Activated B cell treated with CpG ODN at 0.5 μM for 24 hours (primary cell): Measurements from ENCODE around the gene OR4C15. TPM values are rescaled to one million over a fixed set of nuclear protein-coding genes. Genes with fewer than 3 reads are reported as not detected.

Experiments
- ATAC-seq: fragments of 200-7000 bp; cut with Tn5 transposase; one replicate; pipeline ENCODE4 v1.10.0; 2021; ENCODE audit warnings: low read depth, mild to moderate bottlenecking, moderate library complexity
- CTCF ChIA-PET: fragments of 350-600 bp; sonication (Branson Sonifier 250); formaldehyde crosslinking; loops from one replicate; lab custom pipeline; 2021; ENCODE audit warnings: antibody characterized with exemption; lab: Charles Lee
- POLR2A ChIA-PET: fragments of 350-600 bp; sonication (Branson Sonifier 250); formaldehyde crosslinking; loops from one replicate; lab custom pipeline; 2021; ENCODE audit warnings: antibody characterized with exemption; lab: Charles Lee
- DNase-seq: peaks from one replicate; pipeline ENCODE4 v3.0.0; 2022
- H3K27ac Mint-ChIP-seq: one replicate; pipeline ENCODE4 v1.8.0; 2020; ENCODE audit warnings: mixed read lengths
- H3K27me3 Mint-ChIP-seq: one replicate; pipeline ENCODE4 v1.8.0; 2021; ENCODE audit warnings: mixed read lengths
- H3K36me3 Mint-ChIP-seq: one replicate; pipeline ENCODE4 v1.8.0; 2021; ENCODE audit warnings: low read depth, mixed read lengths
- H3K4me1 Mint-ChIP-seq: one replicate; pipeline ENCODE4 v1.8.0; 2021; ENCODE audit warnings: mixed read lengths
- H3K4me3 Mint-ChIP-seq: one replicate; pipeline ENCODE4 v1.8.0; 2020; ENCODE audit warnings: mild to moderate bottlenecking, mixed read lengths
- H3K9me3 Mint-ChIP-seq: one replicate; pipeline ENCODE4 v1.8.0; 2020; ENCODE audit warnings: mixed read lengths
- intact Hi-C: fragments of 100-400 bp; cut with micrococcal nuclease; formaldehyde crosslinking; loops from one replicate; pipeline ENCODE4 v1.15.1; 2024
- total RNA-seq: library from RNA; stranded (reverse); gene quantifications from 2 replicates; pipeline ENCODE4 v1.2.3, GENCODE V29; 2022
- TF ChIP-seq, protein P1 (sequence below): fragments of 200-600 bp; IDR thresholded peaks from one replicate; pipeline ENCODE4 v1.8.0; 2022; ENCODE audit warnings: antibody characterized with exemption, mild to moderate bottlenecking

OR4C15 gene
- total RNA-seq: not detected in 2 replicates

GRCh38 chr11:55554169-55554568, at the start of gene OR4C15:
Gene OR4C15, plus strand, starts transcription at chr11:55554469. Its CDS starts 0 bp downstream, at chr11:55554469.
- H3K4me1 Mint-ChIP-seq: no peaks in the 10 kb centered on the region
- intact Hi-C loops: no loop called here
- no peaks in the 10 kb centered on the region for H3K27me3 Mint-ChIP-seq
- no peak for ATAC-seq
- POLR2A ChIA-PET: no interaction called here
- DNase-seq: no peak
- TF ChIP-seq, protein P1, sequence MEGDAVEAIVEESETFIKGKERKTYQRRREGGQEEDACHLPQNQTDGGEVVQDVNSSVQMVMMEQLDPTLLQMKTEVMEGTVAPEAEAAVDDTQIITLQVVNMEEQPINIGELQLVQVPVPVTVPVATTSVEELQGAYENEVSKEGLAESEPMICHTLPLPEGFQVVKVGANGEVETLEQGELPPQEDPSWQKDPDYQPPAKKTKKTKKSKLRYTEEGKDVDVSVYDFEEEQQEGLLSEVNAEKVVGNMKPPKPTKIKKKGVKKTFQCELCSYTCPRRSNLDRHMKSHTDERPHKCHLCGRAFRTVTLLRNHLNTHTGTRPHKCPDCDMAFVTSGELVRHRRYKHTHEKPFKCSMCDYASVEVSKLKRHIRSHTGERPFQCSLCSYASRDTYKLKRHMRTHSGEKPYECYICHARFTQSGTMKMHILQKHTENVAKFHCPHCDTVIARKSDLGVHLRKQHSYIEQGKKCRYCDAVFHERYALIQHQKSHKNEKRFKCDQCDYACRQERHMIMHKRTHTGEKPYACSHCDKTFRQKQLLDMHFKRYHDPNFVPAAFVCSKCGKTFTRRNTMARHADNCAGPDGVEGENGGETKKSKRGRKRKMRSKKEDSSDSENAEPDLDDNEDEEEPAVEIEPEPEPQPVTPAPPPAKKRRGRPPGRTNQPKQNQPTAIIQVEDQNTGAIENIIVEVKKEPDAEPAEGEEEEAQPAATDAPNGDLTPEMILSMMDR: no peak
- CTCF ChIA-PET: no interaction called here
- no peak within 1 kb of the TSS for H3K4me3 Mint-ChIP-seq
- no peak within 1 kb of the TSS for H3K27ac Mint-ChIP-seq
- peaks cover 9% of the 10 kb centered on the region for H3K9me3 Mint-ChIP-seq
- H3K36me3 Mint-ChIP-seq: no peaks in the 10 kb centered on the region

DNA sequence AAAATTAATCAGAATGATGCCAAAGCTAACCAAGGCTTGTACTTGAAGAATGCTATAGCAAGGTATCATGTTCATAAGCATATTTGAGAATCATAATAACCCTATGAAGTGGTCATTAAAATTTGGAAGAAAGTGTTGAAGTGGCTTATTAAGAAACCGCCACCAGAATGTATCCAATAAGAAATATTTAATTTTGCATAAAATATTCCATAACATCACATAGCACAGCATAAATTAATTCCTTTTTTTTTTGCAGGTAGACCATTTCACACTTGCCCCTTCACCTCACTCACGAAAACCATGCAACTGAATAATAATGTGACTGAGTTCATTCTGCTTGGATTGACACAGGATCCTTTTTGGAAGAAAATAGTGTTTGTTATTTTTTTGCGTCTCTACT, 17.6 kb downstream of the OR4C15 start, which contains the start of gene OR4C16:
TSS of gene OR4C16 (plus strand) at position 301 of the 400 bp plus-strand sequence. CDS start at position 301, 0 bp downstream.
- POLR2A ChIA-PET: no interaction called here
- CTCF ChIA-PET: no interaction called here
- no peak within 1 kb of the TSS for H3K4me3 Mint-ChIP-seq
- TF ChIP-seq, protein P1: no peak
- H3K9me3 Mint-ChIP-seq: peaks cover 17% of the 10 kb centered on the region
- H3K36me3 Mint-ChIP-seq: no peaks in the 10 kb centered on the region
- intact Hi-C loops: no loop called here
- H3K27ac Mint-ChIP-seq: no peak within 1 kb of the TSS
- H3K27me3 Mint-ChIP-seq: no peaks in the 10 kb centered on the region
- no peak for ATAC-seq
- DNase-seq: no peak
- no peaks in the 10 kb centered on the region for H3K4me1 Mint-ChIP-seq

GRCh38 chr11:55572548-55572947, 18.3 kb downstream of the OR4C15 start:
- TF ChIP-seq, protein P1: no peak
- H3K36me3 Mint-ChIP-seq: no peaks in the 10 kb centered on the region
- no peak for DNase-seq
- POLR2A ChIA-PET: no interaction called here
- H3K27ac Mint-ChIP-seq: no peak overlapping the region
- H3K4me1 Mint-ChIP-seq: no peaks in the 10 kb centered on the region
- no peaks in the 10 kb centered on the region for H3K27me3 Mint-ChIP-seq
- ATAC-seq: no peak
- CTCF ChIA-PET: no interaction called here
- intact Hi-C loops: no loop called here
- H3K4me3 Mint-ChIP-seq: no peak overlapping the region
- peaks cover 20% of the 10 kb centered on the region for H3K9me3 Mint-ChIP-seq

Other genes starting within 250 kb of the OR4C15 start
- not detected in 2 replicates for gene OR4A16, start 211.3 kb upstream of the OR4C15 start, total RNA-seq
- not detected in 2 replicates for gene OR4A15, start 186.5 kb upstream of the OR4C15 start, total RNA-seq
- gene OR4C16, start 17.7 kb downstream of the OR4C15 start, total RNA-seq: not detected in 2 replicates
- gene OR4C11, start 53.2 kb downstream of the OR4C15 start, total RNA-seq: not detected in 2 replicates
- gene OR4P4, start 80.6 kb downstream of the OR4C15 start, total RNA-seq: not detected in 2 replicates
- not detected in 2 replicates for gene OR4S2, start 93.9 kb downstream of the OR4C15 start, total RNA-seq
- not detected in 2 replicates for gene OR4C6, start 107.7 kb downstream of the OR4C15 start, total RNA-seq
- not detected in 2 replicates for gene OR5D13, start 219.0 kb downstream of the OR4C15 start, total RNA-seq
- gene OR5D14, start 241.1 kb downstream of the OR4C15 start, total RNA-seq: not detected in 2 replicates